CD14-positive monocyte (primary cell): ENCODE measurements around the gene MAP3K6. TPM values are rescaled to one million over a fixed set of nuclear protein-coding genes. Genes with fewer than 3 reads are reported as not detected.

Experiments used
- DNase-seq, 3 donors: peaks; one replicate each; pipeline ENCODE4 v3.0.0-alpha.2; 2011 to 2022
- H2AFZ ChIP-seq: 2 replicates; pipeline ENCODE4 v1.6.0; 2012; ENCODE audit warnings: mild to moderate bottlenecking, low read depth, low read length, inconsistent platforms; ENCODE audit not compliant: insufficient read depth, poor library complexity, severe bottlenecking
- H3K27ac ChIP-seq, 2 donors: 1 replicate in 1 of 2; 2 replicates in 1 of 2; pipeline ENCODE4 v1.5.1; 2012 to 2013; ENCODE audit warnings: low read length in 2 of 2, control low read depth in 1 of 2, inconsistent platforms in 1 of 2, low read depth in 1 of 2, mild to moderate bottlenecking in 1 of 2
- H3K27me3 ChIP-seq, 2 donors: one replicate each; pipeline versions ENCODE4 v1.6.0 to v1.6.1; 2011 to 2013; ENCODE audit warnings: low read length in 2 of 2; ENCODE audit not compliant: control insufficient read depth in 2 of 2, insufficient read depth in 2 of 2
- H3K36me3 ChIP-seq, 2 donors: replicated peaks in 1 of 2; 1 replicate in 1 of 2; 2 replicates in 1 of 2; pipeline versions ENCODE4 v1.5.1 to v1.6.1; 2012 to 2013; ENCODE audit warnings: low read length in 2 of 2, control low read depth in 1 of 2, inconsistent platforms in 1 of 2, mild to moderate bottlenecking in 1 of 2; ENCODE audit not compliant: insufficient read depth in 2 of 2, control insufficient read depth in 1 of 2
- H3K4me1 ChIP-seq, 2 donors: 1 replicate in 1 of 2; 2 replicates in 1 of 2; pipeline versions ENCODE4 v1.5.1 to v1.6.1; 2012 to 2013; ENCODE audit warnings: low read length in 2 of 2, control low read depth in 1 of 2, inconsistent platforms in 1 of 2, mild to moderate bottlenecking in 1 of 2, moderate library complexity in 1 of 2; ENCODE audit not compliant: insufficient read depth in 2 of 2, control insufficient read depth in 1 of 2
- H3K4me2 ChIP-seq: replicated peaks from 2 replicates; pipeline ENCODE3; 2012; ENCODE audit warnings: low read length, moderate library complexity, mild to moderate bottlenecking; ENCODE audit not compliant: poor library complexity, severe bottlenecking; ENCODE audit errors: extremely low read depth
- H3K4me3 ChIP-seq, 3 experiments: fragments of 200-600 bp in 1 of 3; sonication (generic) in 1 of 3; replicated peaks in 1 of 3; 1 replicate in 2 of 3; 2 replicates in 1 of 3; pipeline ENCODE4 v1.5.1; 2011 to 2013; ENCODE audit warnings: low read length in 3 of 3, mild to moderate bottlenecking in 3 of 3, control low read depth in 2 of 3, low read depth in 2 of 3, inconsistent platforms in 1 of 3, moderate library complexity in 1 of 3
- H3K79me2 ChIP-seq: 2 replicates; pipeline ENCODE4 v1.6.0; 2012; ENCODE audit warnings: mild to moderate bottlenecking, control low read depth, inconsistent platforms, low read length, moderate library complexity; ENCODE audit not compliant: insufficient read depth
- H3K9ac ChIP-seq: 2 replicates; pipeline ENCODE4 v1.6.0; 2017; ENCODE audit warnings: low read length, mild to moderate bottlenecking; ENCODE audit not compliant: insufficient read depth, poor library complexity, severe bottlenecking
- H3K9me3 ChIP-seq, 2 donors: replicated peaks in 1 of 2; 1 replicate in 1 of 2; 2 replicates in 1 of 2; pipeline versions ENCODE4 v1.5.1 to v1.6.1; 2012 to 2013; ENCODE audit warnings: low read length in 2 of 2, control low read depth in 1 of 2; ENCODE audit not compliant: control insufficient read depth in 1 of 2, insufficient read depth in 1 of 2
- H4K20me1 ChIP-seq: 2 replicates; pipeline ENCODE4 v1.6.0; 2012; ENCODE audit warnings: mild to moderate bottlenecking, low read length, control low read depth, moderate library complexity; ENCODE audit not compliant: insufficient read depth
- H3K27ac Mint-ChIP-seq, 7 donors: one replicate each; pipeline ENCODE4 v1.8.0; 2020; ENCODE audit warnings: mild to moderate bottlenecking in 7 of 7, mixed read lengths in 7 of 7, moderate library complexity in 6 of 7, inconsistent platforms in 2 of 7
- H3K27me3 Mint-ChIP-seq, 3 donors: one replicate each; pipeline ENCODE4 v1.8.0; 2021 to 2022; ENCODE audit warnings: low read depth in 3 of 3, mild to moderate bottlenecking in 3 of 3, mixed read lengths in 3 of 3, moderate library complexity in 3 of 3, inconsistent platforms in 1 of 3
- H3K36me3 Mint-ChIP-seq, 2 donors: one replicate each; pipeline ENCODE4 v1.8.0; 2020; ENCODE audit warnings: mixed read lengths in 2 of 2, inconsistent platforms in 1 of 2, mild to moderate bottlenecking in 1 of 2
- H3K4me1 Mint-ChIP-seq: one replicate; pipeline ENCODE4 v1.8.0; 2020; ENCODE audit warnings: mild to moderate bottlenecking, mixed read lengths
- H3K4me3 Mint-ChIP-seq, 2 donors: one replicate each; pipeline ENCODE4 v1.8.0; 2020; ENCODE audit warnings: mild to moderate bottlenecking in 2 of 2, mixed read lengths in 2 of 2, moderate library complexity in 1 of 2
- H3K9me3 Mint-ChIP-seq, 7 donors: one replicate each; pipeline ENCODE4 v1.8.0; 2020 to 2022; ENCODE audit warnings: mixed read lengths in 7 of 7, mild to moderate bottlenecking in 6 of 7, moderate library complexity in 6 of 7, inconsistent platforms in 2 of 7
- CTCF ChIP-seq: fragments of 200-600 bp; IDR thresholded peaks from one replicate; pipeline ENCODE4 v1.8.0; 2022; ENCODE audit warnings: antibody characterized with exemption, mild to moderate bottlenecking
- WGBS: methylation state at CpG from one replicate; pipeline ENCODE4 v1.1.5; 2013; ENCODE audit warnings: missing lambda C conversion rate; ENCODE audit not compliant: insufficient coverage; 5-methylcytosine and 5-hydroxymethylcytosine counted together
- intact Hi-C, 2 donors: fragments of 100-400 bp; cut with micrococcal nuclease; formaldehyde crosslinking; loops; one replicate each; pipeline versions ENCODE4 v1.15.0 to v1.15.1; 2023
- polyA plus RNA-seq, 3 donors: library from polyadenylated mRNA; depleted of rRNA in 1 of 3; unstranded in 2 of 3; stranded (reverse) in 1 of 3; fragments of 300-500 nt in 2 of 3; fragments of >200 nt in 1 of 3; fragmentation: Illumina TruSeq in 2 of 3; gene quantifications; 1 replicate in 2 of 3; 2 replicates in 1 of 3; pipeline ENCODE4 v1.2.3, GENCODE V29; 2012 to 2021

Gene MAP3K6
- polyA plus RNA-seq, 3 donors: 3.2 to 14.8 (median 6.7) TPM

- Histone ChIP-seq H4K20me1 (peaks cover 13% of the 10 kb centered on the region), H3K27ac (no peak overlapping the region), H3K4me3 (no peak overlapping the region), H3K4me1 (peaks cover 18 to 27% of the 10 kb centered on the region in 2 donors), H3K9ac (no peak overlapping the region), H3K4me2 (no peak overlapping the region), H3K79me2 (no peaks in the 10 kb centered on the region), H3K36me3 (peaks cover 20 to 39% of the 10 kb centered on the region in 2 donors), H2AFZ (no peak overlapping the region), H3K9me3 (no peaks in the 10 kb centered on the region), H3K27me3 (peaks cover 0 to 12% of the 10 kb centered on the region in 2 donors)
- TF ChIP-seq CTCF: no peak
- H3K27ac Mint-ChIP-seq: peak overlapping the region in 1 of 7 donors; percentile 50
- 100% methylated on average over 2 of the region's 5 CpGs for WGBS
- H3K9me3 Mint-ChIP-seq: peaks cover 0 to 2% (median 0%) of the 10 kb centered on the region in 7 donors
- peaks cover 22% of the 10 kb centered on the region for H3K4me1 Mint-ChIP-seq
- H3K27me3 Mint-ChIP-seq: peaks cover 12 to 23% (median 22%) of the 10 kb centered on the region in 3 donors
- H3K36me3 Mint-ChIP-seq: peaks cover 22 to 79% of the 10 kb centered on the region in 2 donors
- DNase-seq: no peak
- no peak overlapping the region for H3K4me3 Mint-ChIP-seq
- intact Hi-C loops: loop anchor here in 1 of 2 donors (5.0 kb wide), 1 partner anchor 42 kb away; no protein-coding TSS in a partner anchor
Observed at GRCh38 chr1:27355683-27356082, 11.1 kb downstream of the MAP3K6 start.

- no peak overlapping the region for H3K4me3 ChIP-seq
- no peak overlapping the region for H3K4me3 Mint-ChIP-seq
- peaks cover 18% of the 10 kb centered on the region for H3K4me1 Mint-ChIP-seq
- intact Hi-C loops: no loop called here
- peaks cover 9% of the 10 kb centered on the region for H4K20me1 ChIP-seq
- no peak overlapping the region for H2AFZ ChIP-seq
- no peaks in the 10 kb centered on the region for H3K79me2 ChIP-seq
- H3K4me2 ChIP-seq: no peak overlapping the region
- no peak overlapping the region for H3K27ac ChIP-seq
- H3K4me1 ChIP-seq: peaks cover 18 to 33% of the 10 kb centered on the region in 2 donors
- no CpG with 5 or more reads among the region's 3 CpGs for WGBS
- no peak overlapping the region for H3K9ac ChIP-seq
- no peak for DNase-seq
- no peak for TF ChIP-seq CTCF
- peaks cover 16 to 75% of the 10 kb centered on the region in 2 donors for H3K36me3 Mint-ChIP-seq
- no peaks in the 10 kb centered on the region for H3K9me3 ChIP-seq
- H3K27me3 ChIP-seq: peaks cover 0 to 2% of the 10 kb centered on the region in 2 donors
- H3K27ac Mint-ChIP-seq: no peak overlapping the region
- peaks cover 29 to 46% of the 10 kb centered on the region in 2 donors for H3K36me3 ChIP-seq
- peaks cover 1 to 14% (median 4%) of the 10 kb centered on the region in 3 donors for H3K27me3 Mint-ChIP-seq
- peaks cover 0 to 2% (median 0%) of the 10 kb centered on the region in 7 donors for H3K9me3 Mint-ChIP-seq
Observed at GRCh38 chr1:27353629-27354028, 13.1 kb downstream of the MAP3K6 start.
